NCI-H524 treated with DMSO at 0.1 percent for 48 hours (cell line): Measurements from ENCODE around the gene OLFM1.

Source experiments
- DNase-seq: peaks from one replicate; lab custom pipeline; 2025; lab: John Stamatoyannopoulos, UW

The OLFM1 gene

DNA sequence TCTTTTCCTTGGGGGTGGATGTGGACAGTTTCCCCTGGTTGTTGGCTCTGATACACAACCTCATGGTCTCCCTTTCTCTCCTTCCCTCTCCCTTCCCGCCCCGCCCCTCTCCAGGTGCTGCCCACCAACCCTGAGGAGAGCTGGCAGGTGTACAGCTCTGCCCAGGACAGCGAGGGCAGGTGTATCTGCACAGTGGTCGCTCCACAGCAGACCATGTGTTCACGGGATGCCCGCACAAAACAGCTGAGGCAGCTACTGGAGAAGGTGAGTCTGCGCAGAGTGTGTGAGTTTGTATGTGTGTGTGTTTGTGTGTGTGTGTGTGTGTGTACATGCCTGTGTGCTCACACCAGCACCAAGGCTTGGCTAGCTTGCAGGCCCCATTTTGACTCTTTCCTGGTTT, 2.6 kb downstream of the OLFM1 start:
- DNase-seq, result no peak

DNA sequence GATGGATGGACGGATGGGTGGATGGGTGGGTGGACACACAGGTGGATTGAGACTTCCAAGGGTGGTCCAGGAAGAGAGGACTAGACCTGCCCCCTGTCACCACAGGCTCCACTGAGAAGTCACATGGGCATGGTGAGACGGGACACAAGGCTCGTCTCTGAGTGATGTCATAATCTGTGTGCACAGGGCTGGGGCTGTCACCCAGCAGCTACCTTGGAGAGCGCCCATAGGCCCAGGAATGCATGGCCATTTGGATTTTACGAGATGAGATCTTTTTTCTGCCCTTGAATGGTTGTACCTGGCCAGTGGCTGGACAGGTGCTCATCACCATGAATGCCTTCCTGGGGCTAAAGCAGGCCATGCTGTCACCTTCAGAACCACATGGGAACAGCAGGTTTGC, 3.1 kb downstream of the OLFM1 start:
- DNase-seq, result no peak

GRCh38 chr9:135091545-135091944, 4.1 kb downstream of the OLFM1 start:
- no peak for DNase-seq

- no peak for DNase-seq
Observed at GRCh38 chr9:135093111-135093510, 5.6 kb downstream of the OLFM1 start.

DNA sequence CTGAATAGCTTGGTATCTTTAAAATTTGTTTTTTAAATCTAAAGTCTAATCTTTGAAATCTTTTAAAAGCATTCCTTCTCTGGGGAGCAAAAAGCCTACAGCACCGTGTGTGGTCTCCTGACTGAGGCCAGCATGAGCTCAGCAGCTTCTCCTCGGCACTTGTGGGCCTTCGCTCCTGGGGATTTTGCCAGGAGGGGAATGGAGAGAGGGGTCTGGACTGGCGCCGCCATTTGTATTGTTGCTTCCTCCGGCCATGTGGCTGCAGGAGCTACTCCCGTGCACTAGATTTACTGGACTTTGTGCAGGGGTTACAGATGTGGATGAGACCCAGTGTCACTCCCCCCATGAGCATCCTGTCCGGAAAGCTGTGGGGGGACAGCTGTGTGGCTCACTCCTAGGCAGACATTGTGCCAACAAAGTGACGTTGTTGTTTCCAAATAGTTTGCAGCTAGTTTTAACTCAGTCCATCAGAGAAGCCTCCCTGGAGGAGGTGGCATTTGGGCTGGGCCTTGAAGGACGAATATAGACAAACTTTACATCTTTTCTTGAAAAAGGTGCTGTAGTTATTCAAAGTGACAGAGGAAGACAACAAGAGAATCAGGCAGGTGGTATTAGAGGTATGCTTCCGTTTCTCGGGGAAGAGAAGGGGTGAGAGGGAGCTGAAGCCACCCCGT, 6.6 kb downstream of the OLFM1 start:
- DNase-seq, result no peak

DNA sequence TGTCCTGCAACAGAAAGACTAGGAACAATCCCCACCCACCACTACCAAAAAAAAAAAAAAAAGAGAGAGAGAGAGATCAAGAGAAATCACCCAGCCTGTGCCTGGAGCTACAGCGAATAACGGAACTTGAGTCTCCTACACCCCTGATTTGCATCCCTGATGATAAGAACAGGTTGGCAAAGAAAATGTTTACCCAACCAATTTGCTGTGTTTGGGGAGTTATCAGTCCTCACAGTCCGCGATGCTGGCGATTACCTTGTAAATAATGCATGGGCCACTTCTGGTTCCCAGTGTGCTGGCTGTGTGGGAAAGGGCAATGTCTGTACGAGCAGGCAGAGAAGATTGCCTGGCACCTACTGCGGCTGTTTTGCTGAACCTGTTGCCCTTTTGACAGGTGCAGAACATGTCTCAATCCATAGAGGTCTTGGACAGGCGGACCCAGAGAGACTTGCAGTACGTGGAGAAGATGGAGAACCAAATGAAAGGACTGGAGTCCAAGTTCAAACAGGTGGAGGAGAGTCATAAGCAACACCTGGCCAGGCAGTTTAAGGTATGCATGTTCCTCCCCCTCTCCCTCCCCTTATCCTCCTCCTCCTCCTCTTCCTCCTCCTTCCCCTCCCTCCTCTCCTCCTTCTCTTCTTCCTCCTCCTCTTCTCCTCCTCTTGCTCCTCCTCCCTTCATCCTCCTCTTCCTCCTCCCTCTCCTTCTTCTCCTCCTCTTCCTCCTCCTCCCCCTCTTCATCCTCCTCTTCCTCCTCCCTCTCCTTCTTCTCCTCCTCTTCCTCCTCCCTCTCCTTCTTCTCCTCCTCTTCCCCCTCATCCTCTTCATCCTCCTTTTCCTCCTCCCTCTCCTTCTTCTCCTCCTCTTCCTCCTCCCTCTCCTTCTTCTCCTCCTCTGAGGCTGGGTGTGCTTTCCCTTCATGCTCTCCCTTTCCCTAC, 8.3 kb downstream of the OLFM1 start:
- no peak for DNase-seq

- DNase-seq, result no peak
Observed at GRCh38 chr9:135096408-135096895, 9.0 kb downstream of the OLFM1 start.

DNA sequence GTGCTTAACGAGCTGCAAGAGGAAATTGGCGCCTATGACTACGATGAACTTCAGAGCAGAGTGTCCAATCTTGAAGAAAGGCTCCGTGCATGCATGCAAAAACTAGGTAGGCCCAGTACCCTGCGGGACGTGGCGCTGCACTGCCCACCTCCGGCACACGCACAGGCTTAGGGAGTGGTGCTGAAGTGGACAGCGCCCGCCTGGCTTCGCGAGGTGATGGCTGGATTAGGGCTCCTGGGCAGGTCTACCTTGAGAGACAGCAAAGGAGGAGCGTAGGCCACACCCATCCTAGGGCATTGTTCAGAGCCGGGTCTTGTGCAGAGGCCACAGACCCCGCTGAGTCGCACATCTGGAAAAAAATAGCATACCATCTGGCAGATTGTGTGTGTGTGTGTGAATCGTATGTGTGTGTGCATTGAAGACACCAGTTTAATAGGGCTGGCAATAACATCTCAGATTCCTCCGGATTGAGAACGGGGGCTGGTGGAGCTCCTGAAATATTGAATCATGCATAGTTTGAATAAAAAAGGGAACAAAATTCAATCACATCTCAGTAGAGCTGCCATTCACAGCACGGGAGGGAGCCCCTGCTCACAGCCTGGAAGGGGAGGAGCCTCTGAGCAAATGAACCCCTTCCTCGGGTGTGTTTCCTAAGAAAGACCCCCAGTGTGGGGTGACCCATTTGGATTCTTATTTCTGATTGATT, 11.1 kb downstream of the OLFM1 start:
- DNase-seq, result no peak

- DNase-seq, result no peak
Observed at GRCh38 chr9:135099574-135099973, 12.1 kb downstream of the OLFM1 start.

GRCh38 chr9:135100241-135100681, 12.8 kb downstream of the OLFM1 start:
- peak; percentile 75 for DNase-seq

GRCh38 chr9:135100725-135101410, 13.4 kb downstream of the OLFM1 start:
- no peak for DNase-seq

DNA sequence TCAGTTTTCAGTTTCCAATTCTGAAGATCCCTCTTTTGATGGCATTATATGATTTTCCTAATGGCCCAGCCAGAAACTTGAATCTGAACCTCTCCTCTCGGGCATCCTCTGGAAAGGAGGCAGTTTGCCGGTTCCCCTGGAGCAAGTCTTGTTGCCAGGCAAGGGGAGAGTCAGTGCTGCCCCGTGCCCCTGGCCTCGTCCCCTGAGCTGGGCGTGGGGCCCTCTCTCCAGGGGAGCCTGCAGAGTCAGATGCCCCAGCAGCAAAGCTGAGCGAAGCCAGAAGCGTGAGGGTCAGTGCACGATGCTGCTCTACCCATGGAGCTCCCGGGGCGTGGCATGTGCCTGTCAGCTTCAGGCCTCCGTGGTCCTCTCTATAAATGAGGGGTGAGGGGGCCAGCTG, 14.0 kb downstream of the OLFM1 start:
- DNase-seq, result no peak

DNA sequence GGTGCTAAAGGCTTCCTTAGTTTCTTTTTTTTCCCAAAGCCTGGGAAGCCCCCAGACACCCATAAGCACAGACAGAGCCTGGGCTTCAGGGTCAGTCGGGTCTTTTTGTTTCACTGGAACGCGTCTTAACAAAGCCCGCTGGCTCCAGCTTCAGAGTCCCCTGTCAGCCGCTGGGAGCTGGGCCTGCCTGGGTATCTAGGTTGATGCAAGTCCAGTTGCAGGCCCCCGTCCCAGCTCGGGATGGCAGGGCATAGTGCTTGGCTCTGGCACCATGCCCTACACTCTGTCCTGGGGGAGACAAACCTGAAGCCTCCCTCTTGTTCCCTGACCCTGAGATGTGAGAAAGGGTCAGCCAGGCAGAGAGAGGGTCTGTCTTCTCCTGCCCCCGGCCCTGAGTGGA, 14.5 kb downstream of the OLFM1 start:
- DNase-seq, result no peak

DNA sequence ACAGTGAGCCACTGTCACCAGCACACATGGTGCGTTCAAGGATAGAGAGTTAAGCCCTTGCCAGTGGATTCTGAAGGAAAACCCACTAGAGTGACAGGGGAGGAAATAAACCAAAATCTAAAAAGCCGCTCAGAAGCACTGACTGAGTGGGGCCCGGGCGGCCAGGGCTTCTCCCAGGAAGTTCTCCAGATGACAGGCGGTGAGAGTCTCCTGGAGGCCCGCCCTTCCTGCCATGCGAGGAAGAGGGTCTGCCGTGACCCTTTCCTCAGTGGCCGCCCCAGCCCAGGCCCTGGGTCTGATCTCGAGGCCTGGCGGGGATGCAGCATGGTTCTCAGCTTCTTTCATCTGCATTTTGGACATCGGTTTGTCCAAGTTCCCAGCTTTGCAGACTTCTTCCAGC, 14.9 kb downstream of the OLFM1 start:
- no peak for DNase-seq

GRCh38 chr9:135103001-135103446, 15.6 kb downstream of the OLFM1 start:
- no peak for DNase-seq

GRCh38 chr9:135103931-135104639, 16.6 kb downstream of the OLFM1 start:
- DNase-seq, result no peak

GRCh38 chr9:135104761-135105160, 17.3 kb downstream of the OLFM1 start:
- DNase-seq, result no peak

DNA sequence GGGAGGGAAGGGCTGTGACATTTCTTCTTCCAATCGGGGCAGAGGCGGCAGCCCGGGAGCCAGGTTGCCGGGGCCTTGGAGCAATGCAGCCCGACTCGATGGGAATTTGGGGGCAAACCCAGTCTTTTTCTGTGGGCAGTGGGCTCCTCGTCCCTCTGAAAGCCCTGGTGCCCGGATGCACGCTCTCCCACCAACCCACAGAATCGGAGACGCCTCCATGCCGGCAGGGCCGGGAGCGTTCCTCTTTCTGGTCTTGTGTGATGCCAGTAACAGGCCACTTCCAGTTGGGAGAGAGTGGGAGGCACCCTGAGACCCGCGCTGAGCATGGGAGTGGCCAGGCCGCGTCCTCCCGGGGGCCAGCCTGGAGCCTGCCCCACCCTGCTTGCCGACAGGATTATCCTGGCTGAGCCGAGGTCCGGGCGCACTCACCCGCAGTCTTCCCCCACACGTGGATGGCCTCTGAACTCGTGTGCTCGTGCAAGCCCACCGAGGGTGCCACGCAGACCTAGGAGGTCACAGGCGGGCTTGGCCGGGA, 17.8 kb downstream of the OLFM1 start:
- DNase-seq, result no peak

DNA sequence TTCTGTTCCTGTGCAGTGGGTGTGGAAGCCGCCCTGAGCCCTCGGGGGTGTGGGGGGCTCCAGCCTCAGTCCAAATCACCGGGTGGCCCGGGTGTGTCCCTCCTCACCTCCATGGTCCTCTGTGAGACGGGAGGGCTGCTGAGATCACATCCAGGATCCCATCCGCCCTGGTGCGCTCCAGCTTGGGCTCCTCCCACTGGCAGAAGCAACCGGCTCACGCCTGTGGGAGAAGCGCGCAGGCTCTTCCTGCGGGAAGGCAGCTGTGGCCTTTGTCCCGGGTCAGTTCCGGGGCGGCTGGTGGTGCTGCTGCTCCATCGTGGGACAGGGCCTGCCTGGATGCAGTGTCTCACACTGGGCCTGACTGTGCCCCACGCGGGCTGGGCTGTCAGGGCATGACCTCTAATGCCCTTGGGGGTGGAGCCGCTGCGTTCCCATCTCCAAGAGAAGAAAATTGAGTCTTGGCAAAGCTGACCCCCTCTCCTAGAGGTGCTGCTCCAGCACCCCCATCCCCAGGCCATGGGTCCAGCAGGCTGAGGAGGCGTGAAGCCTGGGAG, 18.5 kb downstream of the OLFM1 start:
- DNase-seq, result no peak

DNA sequence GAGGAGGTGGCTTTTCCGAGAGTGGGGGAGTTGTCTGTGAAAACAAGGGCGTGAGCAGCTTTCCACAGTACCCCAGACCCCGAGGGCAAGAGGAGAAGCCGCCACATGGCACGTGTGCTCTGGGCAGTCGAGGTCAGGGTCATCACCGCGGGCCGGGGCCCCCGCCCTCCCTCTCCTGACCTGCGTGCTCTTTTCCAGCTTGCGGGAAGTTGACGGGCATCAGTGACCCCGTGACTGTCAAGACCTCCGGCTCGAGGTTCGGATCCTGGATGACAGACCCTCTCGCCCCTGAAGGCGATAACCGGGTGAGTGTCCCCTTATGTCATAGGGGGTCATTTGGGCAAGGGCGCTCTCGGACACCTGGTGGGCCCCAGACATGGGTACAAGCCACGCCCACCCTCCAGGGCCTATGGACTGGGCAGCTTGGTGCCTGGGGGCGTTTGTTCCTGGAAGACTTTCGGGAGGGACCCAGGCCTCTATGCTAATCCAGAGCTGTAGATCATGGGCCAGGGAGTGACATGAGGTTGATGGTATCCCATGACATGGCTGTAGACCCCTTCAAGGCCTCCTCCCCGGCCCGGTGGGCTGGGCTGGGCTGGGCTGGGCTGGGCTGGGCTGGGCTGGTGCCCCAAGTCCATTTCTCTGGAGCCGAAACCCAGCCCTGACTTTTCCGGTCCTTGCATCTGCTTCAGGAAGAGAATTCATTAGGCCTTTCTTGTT, 19.2 kb downstream of the OLFM1 start:
- no peak for DNase-seq
